Nephron (organoid): Measurements from ENCODE around the gene ATXN7L1.

Source experiments
- H3K27ac Mint-ChIP-seq, 3 experiments: 2 replicates each; pipeline ENCODE4 v1.8.0; 2020; ENCODE audit warnings: mixed read lengths in 3 of 3, mild to moderate bottlenecking in 2 of 3, moderate library complexity in 1 of 3
- H3K27me3 Mint-ChIP-seq: 2 replicates; pipeline ENCODE4 v1.8.0; 2021; ENCODE audit warnings: low read depth, mild to moderate bottlenecking, moderate library complexity, mixed read lengths
- H3K36me3 Mint-ChIP-seq: 2 replicates; pipeline ENCODE4 v1.8.0; 2020; ENCODE audit warnings: low read depth, mixed read lengths
- H3K4me1 Mint-ChIP-seq: 2 replicates; pipeline ENCODE4 v1.8.0; 2020; ENCODE audit warnings: mixed read lengths
- H3K4me3 Mint-ChIP-seq, 3 experiments: 2 replicates each; pipeline ENCODE4 v1.8.0; 2020; ENCODE audit warnings: mild to moderate bottlenecking in 3 of 3, mixed read lengths in 3 of 3, moderate library complexity in 2 of 3
- H3K9me3 Mint-ChIP-seq: 2 replicates; pipeline ENCODE4 v1.8.0; 2020; ENCODE audit warnings: mixed read lengths
- TF ChIP-seq, protein P1 (sequence below), 3 experiments: fragments of 200-600 bp; sonication (generic); IDR thresholded peaks; one replicate each; pipeline ENCODE4 v1.5.0; 2021; ENCODE audit warnings: antibody characterized with exemption in 3 of 3; ENCODE audit not compliant: unreplicated experiment in 3 of 3

The ATXN7L1 gene, protein sequence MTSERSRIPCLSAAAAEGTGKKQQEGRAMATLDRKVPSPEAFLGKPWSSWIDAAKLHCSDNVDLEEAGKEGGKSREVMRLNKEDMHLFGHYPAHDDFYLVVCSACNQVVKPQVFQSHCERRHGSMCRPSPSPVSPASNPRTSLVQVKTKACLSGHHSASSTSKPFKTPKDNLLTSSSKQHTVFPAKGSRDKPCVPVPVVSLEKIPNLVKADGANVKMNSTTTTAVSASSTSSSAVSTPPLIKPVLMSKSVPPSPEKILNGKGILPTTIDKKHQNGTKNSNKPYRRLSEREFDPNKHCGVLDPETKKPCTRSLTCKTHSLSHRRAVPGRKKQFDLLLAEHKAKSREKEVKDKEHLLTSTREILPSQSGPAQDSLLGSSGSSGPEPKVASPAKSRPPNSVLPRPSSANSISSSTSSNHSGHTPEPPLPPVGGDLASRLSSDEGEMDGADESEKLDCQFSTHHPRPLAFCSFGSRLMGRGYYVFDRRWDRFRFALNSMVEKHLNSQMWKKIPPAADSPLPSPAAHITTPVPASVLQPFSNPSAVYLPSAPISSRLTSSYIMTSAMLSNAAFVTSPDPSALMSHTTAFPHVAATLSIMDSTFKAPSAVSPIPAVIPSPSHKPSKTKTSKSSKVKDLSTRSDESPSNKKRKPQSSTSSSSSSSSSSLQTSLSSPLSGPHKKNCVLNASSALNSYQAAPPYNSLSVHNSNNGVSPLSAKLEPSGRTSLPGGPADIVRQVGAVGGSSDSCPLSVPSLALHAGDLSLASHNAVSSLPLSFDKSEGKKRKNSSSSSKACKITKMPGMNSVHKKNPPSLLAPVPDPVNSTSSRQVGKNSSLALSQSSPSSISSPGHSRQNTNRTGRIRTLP

DNA sequence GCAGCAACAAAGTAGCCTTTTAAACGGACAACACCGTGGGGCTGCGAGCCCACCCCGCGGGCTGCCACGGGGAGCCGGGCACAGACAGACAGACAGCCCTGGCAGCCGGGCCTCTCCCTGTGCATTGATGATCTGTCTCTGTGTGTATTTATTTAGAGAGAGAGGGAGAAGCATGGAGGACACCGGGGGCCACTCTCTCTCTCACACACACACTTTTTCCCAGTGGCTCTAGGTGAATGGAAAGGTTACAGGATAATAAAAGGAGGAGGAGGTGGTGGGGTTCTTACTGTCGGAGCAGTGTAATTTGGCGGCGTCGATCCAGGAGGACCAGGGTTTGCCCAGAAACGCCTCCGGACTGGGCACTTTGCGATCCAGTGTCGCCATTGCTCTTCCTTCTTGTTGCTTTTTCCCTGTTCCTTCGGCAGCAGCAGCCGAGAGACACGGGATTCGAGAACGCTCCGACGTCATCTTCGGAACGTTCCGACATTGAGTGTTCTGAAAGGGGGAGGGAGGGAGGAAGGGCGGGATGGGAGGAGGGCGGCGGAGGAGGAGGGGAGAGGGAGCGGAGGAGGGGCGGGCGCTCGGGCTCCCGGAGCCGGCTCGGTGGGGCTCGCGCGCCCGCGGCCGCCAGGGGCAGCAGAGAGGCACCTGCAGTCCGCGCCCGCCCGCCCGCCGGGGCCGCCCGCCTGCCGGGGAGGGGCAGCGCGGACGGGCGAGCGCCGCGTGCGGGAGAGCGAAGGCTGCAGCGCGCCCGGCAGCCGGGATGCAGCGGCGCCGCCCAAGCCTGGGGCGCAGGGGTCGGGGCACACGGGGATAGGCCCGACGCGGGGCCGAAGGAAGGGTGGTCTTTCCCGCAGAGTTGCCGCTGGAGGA is at the start of gene ATXN7L1:
Gene ATXN7L1, minus strand, starts transcription at position 509 of the 873 bp plus-strand sequence. Its CDS starts 41 bp downstream, at position 468.
- Mint-ChIP-seq H3K9me3 (no peaks in the 10 kb centered on the region), H3K4me1 (peaks cover 26% of the 10 kb centered on the region), H3K4me3 (peak within 1 kb of the TSS; percentile 99), H3K36me3 (peaks cover 24% of the 10 kb centered on the region), H3K27ac (peak within 1 kb of the TSS; percentile 97 to 99 (median 99)), H3K27me3 (peaks cover 29% of the 10 kb centered on the region)
- TF ChIP-seq, protein P1, sequence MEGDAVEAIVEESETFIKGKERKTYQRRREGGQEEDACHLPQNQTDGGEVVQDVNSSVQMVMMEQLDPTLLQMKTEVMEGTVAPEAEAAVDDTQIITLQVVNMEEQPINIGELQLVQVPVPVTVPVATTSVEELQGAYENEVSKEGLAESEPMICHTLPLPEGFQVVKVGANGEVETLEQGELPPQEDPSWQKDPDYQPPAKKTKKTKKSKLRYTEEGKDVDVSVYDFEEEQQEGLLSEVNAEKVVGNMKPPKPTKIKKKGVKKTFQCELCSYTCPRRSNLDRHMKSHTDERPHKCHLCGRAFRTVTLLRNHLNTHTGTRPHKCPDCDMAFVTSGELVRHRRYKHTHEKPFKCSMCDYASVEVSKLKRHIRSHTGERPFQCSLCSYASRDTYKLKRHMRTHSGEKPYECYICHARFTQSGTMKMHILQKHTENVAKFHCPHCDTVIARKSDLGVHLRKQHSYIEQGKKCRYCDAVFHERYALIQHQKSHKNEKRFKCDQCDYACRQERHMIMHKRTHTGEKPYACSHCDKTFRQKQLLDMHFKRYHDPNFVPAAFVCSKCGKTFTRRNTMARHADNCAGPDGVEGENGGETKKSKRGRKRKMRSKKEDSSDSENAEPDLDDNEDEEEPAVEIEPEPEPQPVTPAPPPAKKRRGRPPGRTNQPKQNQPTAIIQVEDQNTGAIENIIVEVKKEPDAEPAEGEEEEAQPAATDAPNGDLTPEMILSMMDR (IDR thresholded peaks at IDR 0.05; ENCODE audit: unreplicated experiment in 3 of 3), result peak; percentile 28 to 48 (median 41)

DNA sequence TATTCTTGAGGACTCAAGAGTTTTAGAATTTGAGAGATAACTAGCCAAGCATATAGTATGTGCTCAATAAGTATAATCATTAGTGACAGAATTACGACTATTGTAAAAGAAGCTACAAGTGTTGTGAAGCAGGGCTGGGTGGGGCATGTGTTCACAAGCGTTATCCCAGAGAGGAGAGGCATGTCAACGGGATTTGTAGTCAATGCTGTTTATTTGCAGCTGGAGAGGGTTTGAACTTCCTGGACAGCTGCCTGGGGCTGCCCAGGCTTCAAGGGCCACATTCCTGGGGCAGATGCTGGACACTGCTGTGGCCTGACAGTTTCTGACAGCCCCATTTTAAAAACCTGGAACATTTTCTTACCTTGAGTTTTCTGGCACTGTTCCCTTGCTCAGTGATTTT is 49.7 kb upstream of the ATXN7L1 start:
- TF ChIP-seq, protein P1 (IDR thresholded peaks at IDR 0.05; ENCODE audit: unreplicated experiment in 3 of 3), result no peak
- Mint-ChIP-seq H3K27me3 (peaks cover 3% of the 10 kb centered on the region), H3K36me3 (peaks cover 34% of the 10 kb centered on the region), H3K4me1 (no peaks in the 10 kb centered on the region), H3K27ac (no peak overlapping the region), H3K9me3 (peaks cover 37% of the 10 kb centered on the region), H3K4me3 (no peak overlapping the region)

DNA sequence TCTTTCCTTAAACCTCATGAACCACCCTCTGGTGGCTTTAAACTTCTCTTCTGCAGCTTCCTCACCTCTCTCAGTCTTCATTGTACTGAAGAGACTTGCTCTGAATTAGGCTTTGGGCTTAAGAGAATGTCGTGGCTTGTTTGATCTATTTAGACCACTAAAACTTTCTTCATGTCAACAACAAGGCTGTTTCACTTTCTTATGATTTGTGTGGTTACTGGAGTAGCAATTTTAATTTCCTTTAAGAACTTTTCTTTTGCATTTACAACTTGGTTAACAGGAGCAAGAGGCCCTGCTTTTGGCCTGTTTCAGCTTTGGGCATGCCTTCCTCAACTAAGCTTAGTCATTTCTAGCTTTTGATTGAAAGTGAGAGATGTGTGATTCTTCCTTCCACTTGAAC is 48.5 kb upstream of the ATXN7L1 start:
- H3K36me3 Mint-ChIP-seq, result peaks cover 37% of the 10 kb centered on the region
- H3K27me3 Mint-ChIP-seq, result peaks cover 3% of the 10 kb centered on the region
- H3K4me3 Mint-ChIP-seq, result no peak overlapping the region
- no peak overlapping the region for H3K27ac Mint-ChIP-seq
- TF ChIP-seq, protein P1 (IDR thresholded peaks at IDR 0.05; ENCODE audit: unreplicated experiment in 3 of 3), result no peak
- peaks cover 37% of the 10 kb centered on the region for H3K9me3 Mint-ChIP-seq
- no peaks in the 10 kb centered on the region for H3K4me1 Mint-ChIP-seq

DNA sequence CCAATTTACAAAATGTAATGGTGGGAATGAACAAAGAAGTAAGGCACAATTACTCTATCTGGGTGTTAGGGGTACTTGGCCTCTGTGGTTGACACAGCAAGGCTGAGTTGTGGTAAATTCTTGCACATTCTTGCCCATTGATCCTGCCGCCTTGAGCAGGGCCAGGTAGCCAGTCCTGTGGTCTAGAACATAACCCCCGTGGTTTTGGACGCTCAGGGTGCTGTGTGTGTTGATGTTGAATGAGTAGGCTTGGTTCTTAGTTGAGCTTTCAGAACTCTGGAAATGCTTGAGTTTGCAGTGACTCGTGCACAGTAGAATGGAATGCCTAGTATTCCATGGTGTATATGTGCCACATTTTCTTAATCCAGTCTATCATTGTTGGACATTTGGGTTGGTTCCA is 44.4 kb upstream of the ATXN7L1 start:
- Mint-ChIP-seq H3K4me3 (no peak overlapping the region), H3K27me3 (peaks cover 3% of the 10 kb centered on the region), H3K27ac (no peak overlapping the region), H3K36me3 (peaks cover 45% of the 10 kb centered on the region), H3K4me1 (no peaks in the 10 kb centered on the region), H3K9me3 (peaks cover 23% of the 10 kb centered on the region)
- TF ChIP-seq, protein P1 (IDR thresholded peaks at IDR 0.05; ENCODE audit: unreplicated experiment in 3 of 3), result no peak

DNA sequence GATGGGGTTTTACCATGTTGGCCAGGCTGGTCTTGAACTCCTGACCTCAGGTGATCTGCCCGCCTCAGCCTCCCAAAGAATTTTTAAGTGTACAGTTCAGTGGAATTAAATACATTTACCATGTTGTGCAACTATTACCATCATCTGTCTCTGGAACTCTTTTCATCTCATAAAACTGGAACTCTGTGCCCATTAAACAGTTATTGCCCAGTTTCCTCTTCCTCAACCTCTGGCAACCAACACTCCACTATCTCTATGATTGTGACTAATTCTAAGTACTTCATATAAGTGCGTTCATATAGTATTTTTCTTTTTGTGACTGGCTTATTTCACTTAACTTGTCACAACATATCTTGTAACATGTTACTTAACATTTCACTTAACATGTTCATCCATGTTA is 41.3 kb upstream of the ATXN7L1 start:
- Mint-ChIP-seq H3K27me3 (no peaks in the 10 kb centered on the region), H3K4me1 (no peaks in the 10 kb centered on the region), H3K9me3 (peaks cover 3% of the 10 kb centered on the region), H3K36me3 (peaks cover 20% of the 10 kb centered on the region), H3K27ac (no peak overlapping the region), H3K4me3 (no peak overlapping the region)
- TF ChIP-seq, protein P1 (IDR thresholded peaks at IDR 0.05; ENCODE audit: unreplicated experiment in 3 of 3), result no peak
